Ishikawa (cell line): Measurements from ENCODE around the gene GUCY1A1.

ENCODE experiments used
- EP300 ChIP-seq: IDR thresholded peaks from 2 replicates; pipeline ENCODE4 v1.6.1; 2012; ENCODE audit warnings: borderline replicate concordance
- FOXM1 ChIP-seq: IDR thresholded peaks from 2 replicates; pipeline ENCODE4 v1.6.1; 2012; ENCODE audit warnings: low read depth, borderline replicate concordance
- REST ChIP-seq: IDR thresholded peaks from 2 replicates; pipeline ENCODE4 v1.6.1; 2012; ENCODE audit warnings: low read depth, mild to moderate bottlenecking

GRCh38 chr4:155632310-155632840 lies 34.3 kb upstream of the GUCY1A1 start:
- TF ChIP-seq REST (no peak), EP300 (no peak), FOXM1 (no peak)
